Measurements from ENCODE around the gene RSPO4. TPM values are rescaled to one million over a fixed set of nuclear protein-coding genes. Genes with fewer than 3 reads are reported as not detected.
A peak's percentile ranks its signal among the peaks of the same experiment; 100 is the strongest.

The RSPO4 gene
- total and polyA plus RNA-seq, 9 of the 15 experiments (the other 6 are each of a cell fraction or from before 2014, with no cell fraction given), result 0.04 to 0.34 TPM; not detected in 7

- TF ChIP-seq, protein P1, sequence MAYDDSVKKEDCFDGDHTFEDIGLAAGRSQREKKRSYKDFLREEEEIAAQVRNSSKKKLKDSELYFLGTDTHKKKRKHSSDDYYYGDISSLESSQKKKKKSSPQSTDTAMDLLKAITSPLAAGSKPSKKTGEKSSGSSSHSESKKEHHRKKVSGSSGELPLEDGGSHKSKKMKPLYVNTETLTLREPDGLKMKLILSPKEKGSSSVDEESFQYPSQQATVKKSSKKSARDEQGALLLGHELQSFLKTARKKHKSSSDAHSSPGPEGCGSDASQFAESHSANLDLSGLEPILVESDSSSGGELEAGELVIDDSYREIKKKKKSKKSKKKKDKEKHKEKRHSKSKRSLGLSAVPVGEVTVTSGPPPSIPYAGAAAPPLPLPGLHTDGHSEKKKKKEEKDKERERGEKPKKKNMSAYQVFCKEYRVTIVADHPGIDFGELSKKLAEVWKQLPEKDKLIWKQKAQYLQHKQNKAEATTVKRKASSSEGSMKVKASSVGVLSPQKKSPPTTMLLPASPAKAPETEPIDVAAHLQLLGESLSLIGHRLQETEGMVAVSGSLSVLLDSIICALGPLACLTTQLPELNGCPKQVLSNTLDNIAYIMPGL (CRISPR knock-in tag; IDR thresholded peaks at IDR 0.05), result no peak
- TF ChIP-seq ZNF143 (CRISPR knock-in tag; IDR thresholded peaks at IDR 0.05), result peak; percentile 87
- no peak for TF ChIP-seq MBD1 (CRISPR knock-in tag; IDR thresholded peaks at IDR 0.05)
- TF ChIP-seq POLR3G (IDR thresholded peaks at IDR 0.05; ENCODE audit: extremely low read depth, insufficient read length, insufficient replicate concordance), result no peak
- TF ChIP-seq YBX1 (IDR thresholded peaks at IDR 0.05), result no peak
- TF ChIP-seq ZNF707 (CRISPR knock-in tag; conservative IDR thresholded peaks at IDR 0.05), result no peak
- TF ChIP-seq SMARCE1 (IDR thresholded peaks at IDR 0.05), result no peak
- peak; percentile 40; the same call in 1 of the 2 replicates for TF ChIP-seq MBD2 (IDR thresholded peaks at IDR 0.05; ENCODE audit: borderline replicate concordance, low read depth)
- no peak for TF ChIP-seq POLR2A (conservative IDR thresholded peaks at IDR 0.05)
- TF ChIP-seq ZFP30 (CRISPR knock-in tag; IDR thresholded peaks at IDR 0.05; ENCODE audit: borderline replicate concordance), result no peak
- TF ChIP-seq CREB3L1 (IDR thresholded peaks at IDR 0.05; ENCODE audit: borderline replicate concordance, low read depth), result no peak
- no peak for TF ChIP-seq KDM5B (IDR thresholded peaks at IDR 0.05; ENCODE audit: insufficient replicate concordance, low read depth, low read length)
- no peak for TF ChIP-seq ZNF75A (CRISPR knock-in tag; IDR thresholded peaks at IDR 0.05)
- TF ChIP-seq MEIS2 (IDR thresholded peaks at IDR 0.05; ENCODE audit: partially characterized antibody), result no peak
- no peak for TF ChIP-seq PRMT5 (CRISPR knock-in tag; IDR thresholded peaks at IDR 0.05)
- TF ChIP-seq ZNF121 (CRISPR knock-in tag; conservative IDR thresholded peaks at IDR 0.05), result no peak
- TF ChIP-seq XRCC5 (IDR thresholded peaks at IDR 0.05; ENCODE audit: low read depth, low read length), result no peak
- TF ChIP-seq ZNF395 (CRISPR knock-in tag; IDR thresholded peaks at IDR 0.05), result no peak
- TF ChIP-seq, protein P2, sequence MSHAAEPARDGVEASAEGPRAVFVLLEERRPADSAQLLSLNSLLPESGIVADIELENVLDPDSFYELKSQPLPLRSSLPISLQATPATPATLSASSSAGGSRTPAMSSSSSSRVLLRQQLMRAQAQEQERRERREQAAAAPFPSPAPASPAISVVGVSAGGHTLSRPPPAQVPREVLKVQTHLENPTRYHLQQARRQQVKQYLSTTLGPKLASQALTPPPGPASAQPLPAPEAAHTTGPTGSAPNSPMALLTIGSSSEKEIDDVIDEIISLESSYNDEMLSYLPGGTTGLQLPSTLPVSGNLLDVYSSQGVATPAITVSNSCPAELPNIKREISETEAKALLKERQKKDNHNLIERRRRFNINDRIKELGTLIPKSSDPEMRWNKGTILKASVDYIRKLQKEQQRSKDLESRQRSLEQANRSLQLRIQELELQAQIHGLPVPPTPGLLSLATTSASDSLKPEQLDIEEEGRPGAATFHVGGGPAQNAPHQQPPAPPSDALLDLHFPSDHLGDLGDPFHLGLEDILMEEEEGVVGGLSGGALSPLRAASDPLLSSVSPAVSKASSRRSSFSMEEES (CRISPR knock-in tag; IDR thresholded peaks at IDR 0.05), result peak; percentile 97
- no peak for TF ChIP-seq TFAM (CRISPR knock-in tag; conservative IDR thresholded peaks at IDR 0.05)
These were observed 34.0 kb downstream of the RSPO4 start (continued) for GRCh38 chr20:967796-968742.
